ENCODE data around the gene SURF6.
"Not testable (repeated sequence)": the region's sequence is repeated elsewhere in the genome, so short reads cannot be mapped to it uniquely, and the experiment has no call there.

SURF6 gene

DNA sequence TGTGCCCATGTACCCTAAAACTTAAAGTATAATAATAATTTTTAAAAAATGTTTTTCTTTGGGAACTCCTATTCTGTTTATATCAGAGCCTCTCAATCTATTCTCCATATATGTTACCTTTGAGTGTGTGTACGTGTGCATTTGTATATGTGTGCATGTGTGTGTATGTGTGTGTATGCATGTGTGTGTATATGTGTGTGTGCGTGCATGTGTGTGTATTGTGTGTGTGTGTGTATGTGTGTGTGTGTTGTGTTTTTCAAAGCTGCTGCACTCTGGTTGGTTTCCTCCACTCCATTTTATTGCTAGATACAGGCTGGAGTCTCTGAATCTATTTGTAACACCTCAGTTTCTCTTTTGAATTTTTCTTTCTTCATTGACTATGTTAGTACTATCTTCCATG lies 20.0 kb downstream of the SURF6 start:
- no peaks in the 10 kb centered on the region for H3K9me3 ChIP-seq (ENCODE audit: insufficient read depth, low read depth, low read length)
- H3K4me3 ChIP-seq (ENCODE audit: low read length) = no peak overlapping the region
- no peak overlapping the region for H3K27ac ChIP-seq (ENCODE audit: low read length)
- no peaks in the 10 kb centered on the region for H3K4me1 ChIP-seq (ENCODE audit: insufficient read depth, low read length)
- no peak overlapping the region for H3K9ac ChIP-seq (ENCODE audit: low read depth, low read length)
- H3K27me3 ChIP-seq (ENCODE audit: insufficient read depth, low read length) = no peaks in the 10 kb centered on the region
- no peaks in the 10 kb centered on the region for H3K36me3 ChIP-seq (ENCODE audit: insufficient read depth, low read depth, low read length)

DNA sequence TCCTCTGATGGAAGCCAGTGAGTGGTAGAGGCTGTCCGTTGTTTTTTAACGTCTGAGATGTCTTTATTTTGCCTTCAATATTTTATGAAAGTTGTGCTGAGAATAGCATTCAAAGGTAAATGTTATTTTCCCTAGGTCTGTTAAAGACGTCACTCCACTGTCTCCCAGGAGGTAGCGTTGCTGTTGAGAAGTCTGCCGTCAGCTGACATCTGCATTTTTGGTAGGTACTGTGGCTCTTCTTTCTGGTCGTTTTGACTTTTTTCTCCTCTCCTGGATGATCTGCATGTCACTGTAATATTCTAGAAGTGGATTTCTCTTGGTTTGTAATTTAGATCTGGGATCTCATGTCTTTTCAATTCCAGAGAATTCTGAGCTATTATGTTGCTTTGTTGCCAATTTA lies 26.4 kb downstream of the SURF6 start:
- H3K9ac ChIP-seq (ENCODE audit: low read depth, low read length) = no peak overlapping the region
- no peak overlapping the region for H3K4me3 ChIP-seq (ENCODE audit: low read length)
- H3K9me3 ChIP-seq (ENCODE audit: insufficient read depth, low read depth, low read length) = no peaks in the 10 kb centered on the region
- H3K36me3 ChIP-seq (ENCODE audit: insufficient read depth, low read depth, low read length) = no peaks in the 10 kb centered on the region
- no peaks in the 10 kb centered on the region for H3K4me1 ChIP-seq (ENCODE audit: insufficient read depth, low read length)
- H3K27ac ChIP-seq (ENCODE audit: low read length) = no peak overlapping the region
- H3K27me3 ChIP-seq (ENCODE audit: insufficient read depth, low read length) = peaks cover 4% of the 10 kb centered on the region; the same call in 1 of the 2 replicates

DNA sequence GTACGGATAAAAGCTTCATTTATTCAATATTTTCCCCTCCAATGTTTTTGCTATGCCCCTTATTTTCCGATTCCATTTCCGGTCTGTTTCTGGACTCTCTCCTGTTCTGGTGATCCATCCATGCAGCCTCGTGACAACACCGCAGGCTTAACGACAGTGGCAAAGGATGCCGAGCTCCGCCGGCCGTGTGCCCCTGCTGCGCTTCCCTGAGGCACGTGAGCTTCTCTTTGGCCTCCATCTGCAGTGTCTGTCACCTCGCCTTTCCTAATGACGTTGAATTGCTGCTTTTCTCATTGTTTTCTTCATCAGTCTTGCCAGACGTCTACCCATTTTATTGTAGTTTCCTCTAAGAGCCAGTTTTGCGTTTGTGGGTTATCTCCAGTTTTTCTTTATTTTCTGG lies 28.7 kb downstream of the SURF6 start:
- no peaks in the 10 kb centered on the region for H3K4me1 ChIP-seq (ENCODE audit: insufficient read depth, low read length)
- H3K9me3 ChIP-seq (ENCODE audit: insufficient read depth, low read depth, low read length) = no peaks in the 10 kb centered on the region
- no peak overlapping the region for H3K4me3 ChIP-seq (ENCODE audit: low read length)
- no peak overlapping the region for H3K9ac ChIP-seq (ENCODE audit: low read depth, low read length)
- no peaks in the 10 kb centered on the region for H3K36me3 ChIP-seq (ENCODE audit: insufficient read depth, low read depth, low read length)
- H3K27me3 ChIP-seq (ENCODE audit: insufficient read depth, low read length) = peaks cover 4% of the 10 kb centered on the region; the same call in 1 of the 2 replicates
- H3K27ac ChIP-seq (ENCODE audit: low read length) = no peak overlapping the region

DNA sequence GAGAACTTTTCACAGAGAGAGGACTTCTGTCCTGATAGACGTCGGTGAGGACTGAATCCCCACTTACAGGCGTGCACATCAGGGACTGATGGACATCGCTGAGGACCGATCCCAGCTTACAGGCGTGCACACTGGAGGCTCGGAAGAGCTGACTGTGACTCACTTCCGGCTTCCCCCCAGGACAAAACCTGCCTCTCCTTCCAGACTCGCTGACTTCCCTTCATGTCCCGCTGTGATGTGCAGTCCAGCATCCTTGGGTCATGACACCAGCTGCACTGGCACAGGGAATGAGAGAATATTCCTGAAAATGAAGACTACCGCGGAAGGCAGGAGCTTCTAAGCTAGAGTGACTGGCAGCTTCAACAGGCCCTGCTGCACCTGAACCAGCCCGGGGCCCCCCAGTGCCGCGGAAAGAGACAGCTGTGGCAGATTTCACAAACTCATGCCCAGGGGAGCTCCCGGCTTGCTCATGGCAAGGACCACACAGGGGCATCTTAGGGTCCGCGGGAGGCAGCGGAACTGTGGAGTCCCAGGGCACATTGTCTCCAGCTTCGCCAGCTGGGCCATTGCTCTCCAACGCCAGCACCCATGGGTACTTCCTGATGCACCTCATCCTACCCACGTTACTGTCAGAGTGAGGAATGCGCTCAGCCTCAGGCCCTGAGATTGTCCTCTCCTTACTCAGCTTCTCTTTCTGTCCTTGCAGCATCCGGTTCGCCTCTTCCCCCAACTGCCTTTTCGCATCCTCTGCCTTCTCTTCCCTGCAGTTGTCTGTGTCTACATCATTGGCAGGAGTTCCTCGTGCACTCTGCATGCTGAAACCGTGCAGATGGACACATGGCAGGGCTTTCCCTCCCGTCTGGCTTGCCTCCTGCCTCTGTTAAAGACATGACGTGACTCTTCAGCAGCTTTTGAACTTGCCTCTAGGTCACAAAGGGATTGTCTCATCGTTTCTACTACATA lies 29.5 kb downstream of the SURF6 start:
- Histone ChIP-seq H3K9ac (ENCODE audit: low read depth, low read length) (no peak overlapping the region), H3K27me3 (ENCODE audit: insufficient read depth, low read length) (peaks cover 4% of the 10 kb centered on the region; the same call in 1 of the 2 replicates), H3K4me3 (ENCODE audit: low read length) (no peak overlapping the region), H3K4me1 (ENCODE audit: insufficient read depth, low read length) (no peaks in the 10 kb centered on the region), H3K9me3 (ENCODE audit: insufficient read depth, low read depth, low read length) (no peaks in the 10 kb centered on the region), H3K27ac (ENCODE audit: low read length) (no peak overlapping the region), H3K36me3 (ENCODE audit: insufficient read depth, low read depth, low read length) (no peaks in the 10 kb centered on the region)

DNA sequence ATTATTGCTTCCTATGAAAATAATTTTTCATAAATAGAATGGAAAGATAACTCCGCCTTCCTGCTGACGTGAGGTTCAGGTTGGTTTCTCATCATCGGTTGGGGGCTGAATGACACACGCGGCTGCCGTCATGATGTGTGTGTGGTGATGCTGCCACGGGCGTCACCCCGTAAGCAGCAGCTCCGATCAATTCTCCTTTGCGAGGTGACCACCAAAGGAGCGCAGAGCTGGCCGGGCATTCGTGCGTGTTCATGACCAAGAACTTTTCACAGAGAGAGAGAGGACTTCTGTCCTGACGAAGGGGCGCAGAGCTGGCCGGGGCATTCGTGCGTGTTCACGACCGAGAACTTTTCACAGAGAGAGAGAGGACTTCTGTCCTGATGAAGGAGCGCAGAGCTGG lies 30.3 kb downstream of the SURF6 start:
- no peaks in the 10 kb centered on the region for H3K36me3 ChIP-seq (ENCODE audit: insufficient read depth, low read depth, low read length)

DNA sequence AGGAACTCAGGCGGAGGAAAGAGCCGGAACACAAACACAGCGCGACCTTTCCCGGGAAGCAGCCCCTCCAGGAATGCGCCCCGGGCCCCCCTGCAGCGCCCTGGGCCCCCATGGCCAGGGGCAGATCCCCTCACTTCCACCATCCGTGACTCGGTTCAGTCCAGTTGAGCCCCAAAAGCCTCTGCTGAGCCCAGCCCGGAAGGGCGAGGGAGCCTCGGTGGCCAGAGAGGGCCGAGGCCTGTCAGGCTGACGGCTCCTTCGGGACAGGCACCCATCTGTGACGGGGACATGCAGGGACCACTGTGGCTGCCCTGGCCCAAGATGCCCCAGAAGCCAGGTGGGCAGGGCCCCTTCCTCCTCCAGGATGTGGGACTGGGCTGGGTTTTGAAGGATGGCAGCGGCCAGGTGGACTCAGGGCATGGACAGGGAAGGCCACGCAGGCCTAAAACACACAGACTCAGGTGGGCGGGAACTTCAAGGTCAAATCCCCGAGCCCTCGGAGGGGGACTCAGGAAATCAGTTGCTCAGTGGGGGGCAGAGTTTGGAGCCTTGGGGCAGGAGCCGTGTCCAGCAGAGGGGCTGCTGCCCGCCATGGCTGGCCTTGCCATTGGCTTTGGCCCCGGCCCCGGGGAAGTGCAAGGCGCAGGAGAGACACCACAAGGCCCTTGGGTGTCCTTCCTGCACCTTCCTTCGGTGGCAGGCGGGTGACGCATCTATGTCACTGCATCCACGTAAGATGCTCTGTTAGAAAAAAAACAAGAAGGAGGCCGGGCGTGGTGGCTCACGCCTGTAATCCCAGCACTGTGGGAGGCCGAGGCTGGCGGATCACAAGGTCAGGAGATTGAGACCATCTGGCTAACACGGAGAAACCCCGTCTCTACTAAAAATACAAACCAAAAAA lies 31.3 kb downstream of the SURF6 start:
- H3K9me3 ChIP-seq (ENCODE audit: insufficient read depth, low read depth, low read length) = no peaks in the 10 kb centered on the region
- H3K27ac ChIP-seq (ENCODE audit: low read length) = no peak overlapping the region
- H3K4me1 ChIP-seq (ENCODE audit: insufficient read depth, low read length) = no peaks in the 10 kb centered on the region
- no peaks in the 10 kb centered on the region for H3K36me3 ChIP-seq (ENCODE audit: insufficient read depth, low read depth, low read length)
- H3K9ac ChIP-seq (ENCODE audit: low read depth, low read length) = no peak overlapping the region
- peaks cover 4% of the 10 kb centered on the region; the same call in 1 of the 2 replicates for H3K27me3 ChIP-seq (ENCODE audit: insufficient read depth, low read length)
- H3K4me3 ChIP-seq (ENCODE audit: low read length) = no peak overlapping the region

More for the DNA sequence above, 30.3 kb downstream of the SURF6 start:
- Histone ChIP-seq H3K27me3 (ENCODE audit: insufficient read depth, low read length) (peaks cover 4% of the 10 kb centered on the region; the same call in 1 of the 2 replicates), H3K4me3 (ENCODE audit: low read length) (no peak overlapping the region), H3K4me1 (ENCODE audit: insufficient read depth, low read length) (no peaks in the 10 kb centered on the region), H3K9ac (ENCODE audit: low read depth, low read length) (no peak overlapping the region), H3K9me3 (ENCODE audit: insufficient read depth, low read depth, low read length) (no peaks in the 10 kb centered on the region), H3K27ac (ENCODE audit: low read length) (no peak overlapping the region)

DNA sequence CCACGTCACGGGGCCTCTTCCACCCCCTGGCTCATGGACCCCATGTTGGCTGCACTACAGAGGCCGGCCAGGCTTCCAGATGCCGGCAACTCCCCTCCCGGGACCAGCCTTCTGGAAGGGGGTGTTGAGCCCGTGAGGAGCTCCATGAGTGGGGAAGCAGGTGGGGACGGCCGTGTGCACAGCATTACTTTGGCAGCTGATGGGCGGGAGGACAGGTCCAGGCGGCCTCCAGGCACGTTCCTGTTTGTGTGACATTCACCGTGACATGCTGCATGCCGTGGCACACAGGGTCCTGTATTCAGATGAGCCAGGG lies 31.9 kb downstream of the SURF6 start:
- Histone ChIP-seq H3K27ac (ENCODE audit: low read length) (no peak overlapping the region), H3K27me3 (ENCODE audit: insufficient read depth, low read length) (peaks cover 4% of the 10 kb centered on the region; the same call in 1 of the 2 replicates), H3K36me3 (ENCODE audit: insufficient read depth, low read depth, low read length) (no peaks in the 10 kb centered on the region), H3K9me3 (ENCODE audit: insufficient read depth, low read depth, low read length) (no peaks in the 10 kb centered on the region), H3K4me1 (ENCODE audit: insufficient read depth, low read length) (no peaks in the 10 kb centered on the region), H3K4me3 (ENCODE audit: low read length) (no peak overlapping the region), H3K9ac (ENCODE audit: low read depth, low read length) (no peak overlapping the region)

DNA sequence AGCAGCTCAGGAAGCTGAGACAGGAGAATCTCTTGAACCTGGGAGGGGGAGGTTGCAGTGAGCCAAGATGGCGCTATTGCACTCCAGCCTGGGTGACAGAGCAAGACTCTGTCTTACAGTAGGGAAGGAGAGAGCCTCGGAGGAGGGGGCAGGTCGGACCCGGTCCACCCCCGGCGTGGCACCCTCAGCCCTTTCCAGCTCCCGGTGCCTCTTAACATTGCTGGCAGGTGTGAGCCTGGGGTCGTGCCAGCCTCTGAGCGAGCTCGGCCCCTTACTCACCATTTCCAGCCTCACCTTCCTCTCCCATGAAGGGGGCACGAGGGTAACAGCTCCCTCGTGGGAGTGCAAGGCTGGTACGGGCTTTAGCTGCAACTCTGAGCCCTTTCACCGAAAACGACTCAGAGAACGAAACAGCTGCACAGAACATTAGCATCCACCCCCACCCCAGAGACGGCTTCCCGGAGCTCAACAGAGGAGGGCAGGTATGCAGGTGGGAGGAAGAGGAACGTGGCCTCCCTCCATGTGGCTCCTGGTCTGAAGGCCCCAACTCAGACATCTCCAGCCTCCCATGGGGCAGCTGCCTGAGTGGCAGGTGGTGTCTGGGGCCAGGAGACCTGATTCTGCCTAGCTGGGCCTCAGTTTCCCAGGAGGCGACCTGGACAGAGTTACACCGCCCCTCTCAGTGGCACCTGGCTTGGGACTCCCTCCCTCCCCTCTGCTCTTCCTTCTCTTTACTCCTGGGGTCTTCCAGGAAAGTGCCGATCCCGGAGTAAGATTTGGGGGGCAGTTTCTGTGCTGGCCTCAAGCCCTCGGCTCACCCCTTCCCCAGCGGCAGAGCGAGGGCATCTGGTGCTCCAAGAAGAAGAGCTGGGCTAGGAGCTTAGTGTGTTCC lies 32.5 kb downstream of the SURF6 start:
- Histone ChIP-seq H3K27ac (ENCODE audit: low read length) (no peak overlapping the region), H3K9ac (ENCODE audit: low read depth, low read length) (no peak overlapping the region), H3K27me3 (ENCODE audit: insufficient read depth, low read length) (peaks cover 4% of the 10 kb centered on the region; the same call in 1 of the 2 replicates), H3K36me3 (ENCODE audit: insufficient read depth, low read depth, low read length) (no peaks in the 10 kb centered on the region), H3K4me3 (ENCODE audit: low read length) (no peak overlapping the region), H3K9me3 (ENCODE audit: insufficient read depth, low read depth, low read length) (no peaks in the 10 kb centered on the region), H3K4me1 (ENCODE audit: insufficient read depth, low read length) (no peaks in the 10 kb centered on the region)

DNA sequence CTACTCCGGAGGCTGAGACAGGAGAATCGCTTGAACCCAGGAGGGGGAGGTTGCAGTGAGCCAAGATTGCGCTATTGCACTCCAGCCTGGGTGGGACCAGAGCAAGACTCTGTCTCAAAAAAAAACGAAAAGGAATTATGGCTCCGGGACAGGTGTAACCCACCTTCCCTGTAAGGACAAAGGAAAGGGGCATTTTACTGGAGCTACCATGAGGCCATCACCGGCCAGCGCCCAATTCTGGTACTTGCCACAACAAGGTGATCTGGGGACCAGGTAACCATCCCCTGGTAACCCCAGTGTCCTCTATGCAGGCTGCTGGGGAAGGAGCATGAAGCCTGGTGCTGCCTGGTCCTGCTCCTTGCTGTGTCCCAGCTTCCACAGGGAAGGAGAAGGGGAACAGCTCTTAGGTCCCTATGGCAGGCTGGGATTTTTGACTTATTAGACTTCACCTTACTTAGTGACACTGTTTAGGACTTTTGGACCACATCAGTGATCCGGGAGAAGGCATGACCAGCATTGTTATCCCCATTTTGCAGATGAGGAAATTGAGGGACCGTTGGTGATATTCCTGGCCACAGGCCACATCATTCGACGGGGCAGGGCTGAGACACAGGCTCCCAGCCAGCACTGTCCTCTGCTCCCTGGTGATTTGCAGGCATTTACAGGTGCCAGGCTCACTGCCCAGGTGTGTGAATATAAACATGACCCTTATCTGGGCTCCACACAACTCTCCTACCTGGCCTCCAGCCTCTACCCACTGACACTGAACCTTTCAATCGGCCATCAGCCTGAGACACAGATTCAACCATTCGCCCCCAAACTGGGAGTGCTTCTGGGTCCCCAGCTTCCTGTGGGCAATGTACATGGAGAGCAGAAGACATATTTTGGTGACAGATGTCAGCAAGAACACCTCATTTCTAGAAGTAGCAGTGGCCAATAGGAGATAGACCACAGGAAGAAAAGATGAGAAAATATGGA lies 34.4 kb downstream of the SURF6 start:
- H3K36me3 ChIP-seq (ENCODE audit: insufficient read depth, low read depth, low read length) = no peaks in the 10 kb centered on the region
- no peaks in the 10 kb centered on the region for H3K9me3 ChIP-seq (ENCODE audit: insufficient read depth, low read depth, low read length)
- H3K27ac ChIP-seq (ENCODE audit: low read length) = no peak overlapping the region
- H3K4me3 ChIP-seq (ENCODE audit: low read length) = no peak overlapping the region
- H3K27me3 ChIP-seq (ENCODE audit: insufficient read depth, low read length) = no peaks in the 10 kb centered on the region
- H3K4me1 ChIP-seq (ENCODE audit: insufficient read depth, low read length) = no peaks in the 10 kb centered on the region
- no peak overlapping the region for H3K9ac ChIP-seq (ENCODE audit: low read depth, low read length)

DNA sequence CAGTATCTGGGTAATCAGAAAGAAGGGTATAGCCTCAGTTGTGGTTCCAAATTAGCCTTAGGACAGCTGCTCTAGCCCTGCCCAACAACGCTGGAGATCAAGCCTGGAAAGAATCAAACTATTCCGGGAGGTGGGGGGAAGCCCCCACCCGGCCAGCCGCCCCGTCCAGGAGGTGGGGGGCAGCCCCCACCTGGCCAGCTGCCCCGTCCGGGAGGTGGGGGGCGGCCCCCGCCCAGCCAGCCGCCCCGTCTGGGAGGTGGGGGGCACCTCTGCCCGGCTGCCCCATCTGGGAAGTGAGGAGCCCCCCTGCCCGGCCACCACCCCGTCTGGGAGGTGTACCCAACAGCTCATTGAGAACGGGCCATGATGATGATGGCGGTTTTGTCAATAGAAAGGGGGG lies 36.0 kb downstream of the SURF6 start:
- H3K9me3 ChIP-seq (ENCODE audit: insufficient read depth, low read depth, low read length); H3K4me3 ChIP-seq (ENCODE audit: low read length); H3K27me3 ChIP-seq (ENCODE audit: insufficient read depth, low read length); H3K36me3 ChIP-seq (ENCODE audit: insufficient read depth, low read depth, low read length); H3K4me1 ChIP-seq (ENCODE audit: insufficient read depth, low read length); H3K9ac ChIP-seq (ENCODE audit: low read depth, low read length); H3K27ac ChIP-seq (ENCODE audit: low read length): not testable (repeated sequence)

Measured in iPS-20b (cell line).